Measurements from ENCODE around the gene SEC24B.
"Not testable (repeated sequence)": the region's sequence is repeated elsewhere in the genome, so short reads cannot be mapped to it uniquely, and the experiment has no call there.

Gene SEC24B

DNA sequence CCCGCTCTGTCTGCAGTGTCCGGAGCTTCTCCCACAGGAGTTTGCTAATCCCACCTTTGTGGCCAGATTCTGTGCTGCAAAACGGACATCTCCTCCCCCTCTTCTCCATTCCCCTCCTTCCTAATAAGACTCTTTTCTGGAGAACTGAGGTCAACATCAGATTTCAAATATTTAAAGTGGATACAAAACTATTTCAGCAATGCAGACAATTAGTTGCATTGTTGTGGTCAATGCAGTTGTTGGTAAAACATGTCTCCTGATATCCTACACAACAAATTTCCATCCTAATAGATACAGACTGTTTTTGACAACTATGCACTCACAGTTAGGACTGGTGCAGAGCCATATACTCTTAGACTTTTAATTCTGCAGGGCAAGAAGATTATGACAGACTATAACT is 121.4 kb downstream of the SEC24B start:
- Histone ChIP-seq H3K4me3 (ENCODE audit: low read length) (no peak overlapping the region), H3K4me1 (ENCODE audit: low read length) (peaks cover 5% of the 10 kb centered on the region; the same call in 1 of the 2 replicates), H3K27me3 (ENCODE audit: low read depth, low read length) (no peaks in the 10 kb centered on the region), H3K36me3 (replicated peaks; ENCODE audit: low read depth, low read length) (no peaks in the 10 kb centered on the region), H4K20me1 (ENCODE audit: insufficient read depth, low read length) (no peaks in the 10 kb centered on the region), H3K27ac (ENCODE audit: low read length) (no peak overlapping the region), H3K79me2 (ENCODE audit: low read length) (no peaks in the 10 kb centered on the region), H3K9me3 (ENCODE audit: insufficient read depth, low read length) (no peaks in the 10 kb centered on the region), H2AFZ (ENCODE audit: low read depth, low read length) (no peak overlapping the region), H3K4me2 (ENCODE audit: low read length) (no peak overlapping the region), H3K9ac (ENCODE audit: low read length) (no peak overlapping the region)
- TF ChIP-seq, protein P1, sequence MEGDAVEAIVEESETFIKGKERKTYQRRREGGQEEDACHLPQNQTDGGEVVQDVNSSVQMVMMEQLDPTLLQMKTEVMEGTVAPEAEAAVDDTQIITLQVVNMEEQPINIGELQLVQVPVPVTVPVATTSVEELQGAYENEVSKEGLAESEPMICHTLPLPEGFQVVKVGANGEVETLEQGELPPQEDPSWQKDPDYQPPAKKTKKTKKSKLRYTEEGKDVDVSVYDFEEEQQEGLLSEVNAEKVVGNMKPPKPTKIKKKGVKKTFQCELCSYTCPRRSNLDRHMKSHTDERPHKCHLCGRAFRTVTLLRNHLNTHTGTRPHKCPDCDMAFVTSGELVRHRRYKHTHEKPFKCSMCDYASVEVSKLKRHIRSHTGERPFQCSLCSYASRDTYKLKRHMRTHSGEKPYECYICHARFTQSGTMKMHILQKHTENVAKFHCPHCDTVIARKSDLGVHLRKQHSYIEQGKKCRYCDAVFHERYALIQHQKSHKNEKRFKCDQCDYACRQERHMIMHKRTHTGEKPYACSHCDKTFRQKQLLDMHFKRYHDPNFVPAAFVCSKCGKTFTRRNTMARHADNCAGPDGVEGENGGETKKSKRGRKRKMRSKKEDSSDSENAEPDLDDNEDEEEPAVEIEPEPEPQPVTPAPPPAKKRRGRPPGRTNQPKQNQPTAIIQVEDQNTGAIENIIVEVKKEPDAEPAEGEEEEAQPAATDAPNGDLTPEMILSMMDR (IDR thresholded peaks at IDR 0.05; ENCODE audit: low read depth, low read length), result no peak
- TF ChIP-seq EZH2phosphoT487 (IDR thresholded peaks at IDR 0.05; ENCODE audit: low read depth), result no peak

GRCh38 chr4:109557433-109557832 is 123.8 kb downstream of the SEC24B start:
- no peaks in the 10 kb centered on the region for H3K36me3 ChIP-seq (replicated peaks; ENCODE audit: low read depth, low read length)
- H3K4me3 ChIP-seq (ENCODE audit: low read length), result no peak overlapping the region
- H3K4me1 ChIP-seq (ENCODE audit: low read length), result peaks cover 14% of the 10 kb centered on the region
- no peak overlapping the region for H3K27ac ChIP-seq (ENCODE audit: low read length)
- H3K9ac ChIP-seq (ENCODE audit: low read length), result no peak overlapping the region
- no peak overlapping the region for H2AFZ ChIP-seq (ENCODE audit: low read depth, low read length)
- peaks cover 21% of the 10 kb centered on the region for H3K79me2 ChIP-seq (ENCODE audit: low read length)
- no peaks in the 10 kb centered on the region for H3K9me3 ChIP-seq (ENCODE audit: insufficient read depth, low read length)
- peaks cover 10% of the 10 kb centered on the region for H4K20me1 ChIP-seq (ENCODE audit: insufficient read depth, low read length)
- no peak overlapping the region for H3K4me2 ChIP-seq (ENCODE audit: low read length)
- TF ChIP-seq, protein P1 (IDR thresholded peaks at IDR 0.05; ENCODE audit: low read depth, low read length), result no peak
- TF ChIP-seq EZH2phosphoT487 (IDR thresholded peaks at IDR 0.05; ENCODE audit: low read depth), result no peak
- no peaks in the 10 kb centered on the region for H3K27me3 ChIP-seq (ENCODE audit: low read depth, low read length)

- H3K27ac ChIP-seq (ENCODE audit: low read length); H3K27me3 ChIP-seq (ENCODE audit: low read depth, low read length); H3K4me2 ChIP-seq (ENCODE audit: low read length); H2AFZ ChIP-seq (ENCODE audit: low read depth, low read length); H3K9ac ChIP-seq (ENCODE audit: low read length); H3K4me3 ChIP-seq (ENCODE audit: low read length); H3K36me3 ChIP-seq (replicated peaks; ENCODE audit: low read depth, low read length); H3K9me3 ChIP-seq (ENCODE audit: insufficient read depth, low read length): not testable (repeated sequence)
- Histone ChIP-seq H4K20me1 (ENCODE audit: insufficient read depth, low read length) (peaks cover 10% of the 10 kb centered on the region), H3K4me1 (ENCODE audit: low read length) (peaks cover 14% of the 10 kb centered on the region), H3K79me2 (ENCODE audit: low read length) (peaks cover 28% of the 10 kb centered on the region)
These were observed 124.5 kb downstream of the SEC24B start for GRCh38 chr4:109558095-109558494.

DNA sequence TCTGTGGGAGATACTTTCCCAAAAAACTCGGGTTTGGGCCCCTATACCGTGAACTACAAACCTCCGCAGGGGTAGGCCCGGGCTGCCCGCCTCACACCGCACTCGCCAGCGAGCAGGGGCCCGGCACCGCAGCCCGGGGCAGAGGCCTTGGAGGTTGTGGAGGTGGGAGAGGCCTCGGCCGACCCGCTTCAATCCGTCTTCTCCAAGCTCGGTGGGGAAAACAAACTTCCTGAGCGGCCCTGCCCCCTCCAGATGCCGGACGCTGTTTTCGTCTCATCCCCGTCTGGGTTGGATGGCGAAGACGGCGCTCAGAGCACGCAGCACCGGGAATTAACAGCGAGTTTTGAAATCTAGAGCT is 126.0 kb downstream of the SEC24B start:
- peak overlapping the region; percentile 59 for H2AFZ ChIP-seq (ENCODE audit: low read depth, low read length)
- H3K27me3 ChIP-seq (ENCODE audit: low read depth, low read length), result no peaks in the 10 kb centered on the region
- peaks cover 28% of the 10 kb centered on the region for H3K79me2 ChIP-seq (ENCODE audit: low read length)
- peak overlapping the region; percentile 92 for H3K9ac ChIP-seq (ENCODE audit: low read length)
- peaks cover 10% of the 10 kb centered on the region for H4K20me1 ChIP-seq (ENCODE audit: insufficient read depth, low read length)
- H3K4me2 ChIP-seq (ENCODE audit: low read length), result peak overlapping the region; percentile 98
- H3K9me3 ChIP-seq (ENCODE audit: insufficient read depth, low read length), result no peaks in the 10 kb centered on the region
- H3K27ac ChIP-seq (ENCODE audit: low read length), result peak overlapping the region; percentile 20
- peaks cover 14% of the 10 kb centered on the region for H3K4me1 ChIP-seq (ENCODE audit: low read length)
- TF ChIP-seq, protein P1 (IDR thresholded peaks at IDR 0.05; ENCODE audit: low read depth, low read length), result no peak
- no peak for TF ChIP-seq EZH2phosphoT487 (IDR thresholded peaks at IDR 0.05; ENCODE audit: low read depth)
- H3K4me3 ChIP-seq (ENCODE audit: low read length), result peak overlapping the region; percentile 98
- H3K36me3 ChIP-seq (replicated peaks; ENCODE audit: low read depth, low read length), result no peaks in the 10 kb centered on the region
